CD4-positive, alpha-beta memory T cell (primary cell): ENCODE measurements around the gene CHST13. TPM values are rescaled to one million over a fixed set of nuclear protein-coding genes. Genes with fewer than 3 reads are reported as not detected.
A peak's percentile ranks its signal among the peaks of the same experiment; 100 is the strongest.

Experiments
- CTCF ChIA-PET: fragments of 350-600 bp; sonication (Branson Sonifier 250); formaldehyde crosslinking; loops from one replicate; lab custom pipeline; 2021; ENCODE audit warnings: inconsistent platforms; ENCODE audit not compliant: partially characterized antibody; lab: Charles Lee
- POLR2A ChIA-PET: fragments of 350-600 bp; sonication (Branson Sonifier 250); formaldehyde crosslinking; loops from one replicate; lab custom pipeline; 2021; ENCODE audit not compliant: partially characterized antibody; lab: Charles Lee
- DNase-seq, 5 donors: peaks; one replicate each; pipeline versions ENCODE4 v3.0.0 to v3.0.0-alpha.2; 2020 to 2022; ENCODE audit warnings: mixed read lengths in 1 of 5
- H3K27ac ChIP-seq: one replicate; pipeline ENCODE4 v1.7.0; 2013; ENCODE audit warnings: low read depth, low read length
- H3K27me3 ChIP-seq: 2 replicates; pipeline ENCODE4 v1.7.0; 2013; ENCODE audit warnings: mild to moderate bottlenecking, low read length, moderate library complexity; ENCODE audit not compliant: insufficient read depth
- H3K36me3 ChIP-seq: 2 replicates; pipeline ENCODE4 v1.7.0; 2013; ENCODE audit warnings: mild to moderate bottlenecking, low read length, moderate library complexity; ENCODE audit not compliant: insufficient read depth
- H3K4me1 ChIP-seq: 2 replicates; pipeline ENCODE4 v1.7.0; 2013; ENCODE audit warnings: mild to moderate bottlenecking, low read length, moderate library complexity; ENCODE audit not compliant: insufficient read depth
- H3K4me3 ChIP-seq, 2 donors: one replicate each; pipeline ENCODE4 v1.7.0; 2013; ENCODE audit warnings: low read length in 2 of 2, mild to moderate bottlenecking in 1 of 2
- H3K9me3 ChIP-seq, 2 donors: one replicate each; pipeline ENCODE4 v1.7.0; 2013; ENCODE audit warnings: low read length in 2 of 2, control low read depth in 1 of 2; ENCODE audit not compliant: control insufficient read depth in 1 of 2
- H3K27ac Mint-ChIP-seq, 7 donors: one replicate each; pipeline ENCODE4 v1.8.0; 2020 to 2021; ENCODE audit warnings: mixed read lengths in 7 of 7, mild to moderate bottlenecking in 6 of 7, inconsistent platforms in 3 of 7, moderate library complexity in 3 of 7
- H3K27me3 Mint-ChIP-seq, 2 donors: one replicate each; pipeline ENCODE4 v1.8.0; 2020 to 2021; ENCODE audit warnings: mixed read lengths in 2 of 2
- H3K36me3 Mint-ChIP-seq, 2 donors: one replicate each; pipeline ENCODE4 v1.8.0; 2020 to 2021; ENCODE audit warnings: mixed read lengths in 2 of 2, inconsistent platforms in 1 of 2, mild to moderate bottlenecking in 1 of 2
- H3K4me1 Mint-ChIP-seq, 4 donors: one replicate each; pipeline ENCODE4 v1.8.0; 2020 to 2021; ENCODE audit warnings: mixed read lengths in 4 of 4, mild to moderate bottlenecking in 1 of 4
- H3K4me3 Mint-ChIP-seq, 8 donors: one replicate each; pipeline ENCODE4 v1.8.0; 2020 to 2021; ENCODE audit warnings: mixed read lengths in 8 of 8, mild to moderate bottlenecking in 7 of 8, moderate library complexity in 6 of 8, inconsistent platforms in 3 of 8
- H3K9me3 Mint-ChIP-seq, 8 donors: one replicate each; pipeline ENCODE4 v1.8.0; 2020 to 2021; ENCODE audit warnings: mixed read lengths in 8 of 8, mild to moderate bottlenecking in 5 of 8, inconsistent platforms in 3 of 8, moderate library complexity in 1 of 8
- intact Hi-C: fragments of 100-400 bp; cut with micrococcal nuclease; formaldehyde crosslinking; loops from one replicate; pipeline ENCODE4 v1.15.1; 2023
- polyA plus RNA-seq, 2 donors: library from polyadenylated mRNA; unstranded; fragments of 300-500 nt; fragmentation: Illumina TruSeq; gene quantifications; one replicate each; pipeline ENCODE4 v1.2.3, GENCODE V29; 2021
- total RNA-seq, 2 experiments: library from RNA; stranded (reverse); gene quantifications; one replicate each; pipeline ENCODE4 v1.2.3, GENCODE V29; 2021

The CHST13 gene
- total and polyA plus RNA-seq, 4 experiments from 2014 or later: 0.23 to 0.42 TPM; not detected in 2

DNA sequence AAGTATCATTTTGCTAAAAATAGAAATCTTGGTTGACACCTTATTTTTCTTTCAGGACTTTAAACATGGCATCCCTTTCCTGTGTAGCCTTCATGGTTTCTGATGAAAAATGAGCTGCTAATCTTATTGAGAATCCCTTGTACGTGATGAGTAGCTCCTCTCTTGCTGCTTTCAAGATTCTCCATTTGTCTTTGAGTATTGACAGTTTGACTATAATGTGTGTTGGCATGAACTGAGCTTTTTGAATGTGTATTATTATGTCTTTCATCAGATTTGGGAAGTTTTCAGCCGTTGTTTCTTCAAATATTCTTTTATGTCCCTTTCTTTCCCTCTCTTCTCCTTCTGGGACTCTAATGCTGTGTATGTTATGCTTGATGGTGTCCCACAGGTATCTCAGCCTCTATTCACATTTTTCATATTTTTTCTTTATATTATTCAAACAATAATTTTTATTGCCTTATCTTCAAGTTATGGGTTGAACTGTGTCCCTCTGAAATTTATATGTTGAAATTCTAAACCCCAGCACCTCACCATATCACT, 38.9 kb downstream of the CHST13 start:
- CTCF ChIA-PET: no interaction called here

DNA sequence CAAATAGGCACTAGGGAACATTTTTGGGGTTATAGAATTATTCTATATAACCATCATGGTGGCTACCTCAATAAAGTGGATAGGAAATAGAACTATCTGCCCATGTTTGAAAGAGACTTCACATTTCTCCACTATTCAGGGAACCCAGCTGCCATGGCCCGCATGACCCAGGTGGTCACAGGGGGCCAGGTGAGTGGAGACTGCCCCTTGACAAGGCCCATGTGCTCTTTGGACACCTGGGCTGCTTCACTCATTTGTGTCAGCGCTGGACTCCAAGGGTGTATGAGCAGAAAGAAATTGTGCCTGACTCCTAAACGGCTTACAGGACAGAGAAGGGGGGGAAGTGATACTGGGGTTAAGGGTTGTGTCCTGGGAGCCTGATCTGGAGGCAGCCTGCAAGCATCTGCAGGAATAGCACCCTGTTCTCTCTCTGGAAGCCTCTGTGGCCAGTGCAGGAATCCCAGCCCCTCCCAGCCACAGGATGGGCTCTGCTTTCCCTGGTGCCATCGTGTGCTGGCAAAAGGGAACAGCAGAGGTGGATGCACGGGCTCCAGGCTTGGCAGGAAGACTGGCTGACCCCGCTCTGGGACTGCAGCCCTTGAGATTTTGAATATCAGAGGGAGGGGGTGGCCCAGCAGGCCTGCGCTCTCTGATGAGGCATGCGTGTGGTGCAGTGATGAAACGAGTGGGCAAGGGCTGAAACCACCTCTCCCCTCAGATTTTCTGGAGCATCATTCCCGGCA, 43.9 kb downstream of the CHST13 start:
- Histone ChIP-seq H3K4me3 (no peak overlapping the region), H3K27me3 (no peaks in the 10 kb centered on the region), H3K27ac (no peak overlapping the region), H3K36me3 (no peaks in the 10 kb centered on the region), H3K4me1 (no peaks in the 10 kb centered on the region), H3K9me3 (no peaks in the 10 kb centered on the region)
- CTCF ChIA-PET: no interaction called here
- POLR2A ChIA-PET: no interaction called here
- no peaks in the 10 kb centered on the region for H3K36me3 Mint-ChIP-seq
- intact Hi-C loops: no loop called here
- H3K27me3 Mint-ChIP-seq: peaks cover 13 to 20% of the 10 kb centered on the region in 2 donors
- H3K9me3 Mint-ChIP-seq: peaks cover 0 to 8% (median 2%) of the 10 kb centered on the region in 8 donors
- H3K4me1 Mint-ChIP-seq: no peaks in the 10 kb centered on the region
- H3K27ac Mint-ChIP-seq: no peak overlapping the region
- no peak overlapping the region for H3K4me3 Mint-ChIP-seq
- no peak for DNase-seq

More for the DNA sequence above, 38.9 kb downstream of the CHST13 start:
- Histone ChIP-seq H3K27ac (no peak overlapping the region), H3K9me3 (no peaks in the 10 kb centered on the region), H3K27me3 (no peaks in the 10 kb centered on the region), H3K4me3 (no peak overlapping the region), H3K36me3 (no peaks in the 10 kb centered on the region), H3K4me1 (no peaks in the 10 kb centered on the region)
- H3K27ac Mint-ChIP-seq: no peak overlapping the region
- peaks cover 11 to 20% of the 10 kb centered on the region in 2 donors for H3K27me3 Mint-ChIP-seq
- H3K36me3 Mint-ChIP-seq: no peaks in the 10 kb centered on the region
- no peaks in the 10 kb centered on the region for H3K4me1 Mint-ChIP-seq
- no peak for DNase-seq
- intact Hi-C loops: no loop called here
- POLR2A ChIA-PET: no interaction called here
- H3K4me3 Mint-ChIP-seq: no peak overlapping the region
- peaks cover 2 to 22% (median 9%) of the 10 kb centered on the region in 8 donors for H3K9me3 Mint-ChIP-seq

DNA sequence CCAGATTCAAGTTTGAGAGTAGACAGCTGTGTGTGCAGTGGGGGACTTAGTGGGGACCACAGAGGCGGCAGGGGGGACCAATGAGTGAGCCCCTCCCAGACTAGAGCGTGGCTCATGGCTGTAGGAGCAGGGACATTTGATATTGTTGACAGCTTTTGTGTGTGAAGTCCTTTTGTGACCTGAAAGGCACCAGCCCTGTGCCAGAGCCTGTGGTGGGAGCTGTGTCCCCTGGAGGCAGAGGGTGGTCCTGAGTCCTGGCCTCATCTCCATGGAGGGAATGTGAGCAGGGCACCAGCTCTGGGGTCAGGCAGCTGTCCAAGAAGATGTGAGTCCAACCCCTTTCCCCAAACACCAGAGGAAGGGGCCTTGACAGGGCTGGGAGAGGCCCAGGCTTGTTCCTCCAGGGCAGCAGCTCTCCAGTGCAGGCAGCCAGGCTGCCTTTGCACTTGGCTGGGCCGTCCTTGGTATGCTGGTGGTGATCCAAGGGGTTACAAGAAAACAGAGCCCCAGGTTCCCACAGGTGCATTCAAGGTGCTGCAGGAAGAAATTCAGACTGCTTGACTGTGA, 44.9 kb downstream of the CHST13 start:
- Histone ChIP-seq H3K36me3 (no peaks in the 10 kb centered on the region), H3K27me3 (no peaks in the 10 kb centered on the region), H3K9me3 (no peaks in the 10 kb centered on the region), H3K4me3 (no peak overlapping the region), H3K27ac (no peak overlapping the region), H3K4me1 (no peaks in the 10 kb centered on the region)
- DNase-seq: no peak
- Mint-ChIP-seq H3K27me3 (peaks cover 12 to 22% of the 10 kb centered on the region in 2 donors), H3K27ac (peak overlapping the region in 1 of 7 donors; percentile 75), H3K4me3 (no peak overlapping the region), H3K36me3 (no peaks in the 10 kb centered on the region), H3K9me3 (peaks cover 0 to 5% (median 0%) of the 10 kb centered on the region in 8 donors), H3K4me1 (no peaks in the 10 kb centered on the region)
- intact Hi-C loops: no loop called here
- ChIA-PET POLR2A (no interaction called here), CTCF (no interaction called here)

DNA sequence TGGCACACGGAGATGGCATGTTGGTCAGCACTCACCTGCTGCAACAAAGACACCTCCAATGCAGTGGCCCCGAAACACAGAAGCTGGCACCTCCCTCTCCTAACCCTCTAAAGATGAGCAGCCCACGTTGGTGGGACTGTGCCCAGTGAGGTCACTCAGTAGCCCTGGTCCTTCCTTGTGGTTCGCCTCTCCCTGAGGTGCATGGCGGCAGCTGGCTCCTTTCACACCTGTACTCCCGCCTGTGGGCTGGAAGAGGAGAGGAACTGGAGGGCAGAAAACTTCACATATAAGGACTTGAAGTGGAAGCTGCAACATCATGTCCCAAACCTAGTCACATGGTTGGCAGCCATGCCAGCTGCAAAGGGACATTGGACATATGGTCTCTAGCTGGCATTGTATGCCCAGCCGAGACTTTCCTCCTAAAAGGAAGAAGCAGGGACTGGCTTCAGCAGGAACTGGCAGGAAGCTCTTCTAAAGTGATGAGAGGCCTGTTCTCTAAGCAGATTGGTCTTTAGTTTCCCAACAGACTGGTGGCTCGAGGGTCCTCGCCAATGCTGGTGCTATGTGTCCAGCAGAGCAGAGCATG, 45.5 kb downstream of the CHST13 start:
- H3K9me3 ChIP-seq: no peaks in the 10 kb centered on the region
- DNase-seq: no peak
- H3K27me3 ChIP-seq: no peaks in the 10 kb centered on the region
- no peaks in the 10 kb centered on the region for H3K4me1 ChIP-seq
- POLR2A ChIA-PET: no interaction called here
- H3K27ac ChIP-seq: no peak overlapping the region
- H3K36me3 ChIP-seq: no peaks in the 10 kb centered on the region
- H3K4me3 Mint-ChIP-seq: no peak overlapping the region
- no peak overlapping the region for H3K27ac Mint-ChIP-seq
- H3K4me3 ChIP-seq: no peak overlapping the region
- H3K27me3 Mint-ChIP-seq: peaks cover 12 to 22% of the 10 kb centered on the region in 2 donors
- no peaks in the 10 kb centered on the region for H3K36me3 Mint-ChIP-seq
- H3K9me3 Mint-ChIP-seq: peaks cover 0 to 5% (median 0%) of the 10 kb centered on the region in 8 donors
- intact Hi-C loops: no loop called here
- CTCF ChIA-PET: no interaction called here
- H3K4me1 Mint-ChIP-seq: no peaks in the 10 kb centered on the region

DNA sequence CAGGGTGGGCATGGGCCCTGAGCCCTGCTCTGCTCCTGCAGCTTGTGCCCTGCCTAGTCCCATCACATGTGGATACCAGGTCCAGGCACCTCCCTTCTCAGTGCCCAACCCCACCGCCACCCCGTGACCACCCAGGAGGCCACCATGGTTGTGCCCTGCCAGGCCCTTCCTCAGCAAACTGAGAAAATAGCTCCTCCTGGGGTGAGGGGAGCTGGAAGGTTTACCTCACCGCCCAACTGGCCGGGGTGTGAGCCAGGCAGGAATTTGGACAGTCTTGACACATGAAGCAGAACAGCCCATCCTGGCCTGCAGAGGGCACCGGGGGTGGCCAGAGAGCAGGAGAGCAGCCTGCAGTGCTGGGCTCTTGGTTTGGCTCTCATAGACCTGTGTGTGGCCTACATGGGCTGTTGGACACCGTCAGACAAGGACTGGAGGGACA, 46.2 kb downstream of the CHST13 start:
- no peak overlapping the region for H3K4me3 ChIP-seq
- H3K9me3 Mint-ChIP-seq: peaks cover 0 to 2% (median 0%) of the 10 kb centered on the region in 8 donors
- H3K36me3 ChIP-seq: no peaks in the 10 kb centered on the region
- intact Hi-C loops: no loop called here
- no peaks in the 10 kb centered on the region for H3K36me3 Mint-ChIP-seq
- H3K27me3 Mint-ChIP-seq: peaks cover 13 to 23% of the 10 kb centered on the region in 2 donors
- no peak overlapping the region for H3K27ac Mint-ChIP-seq
- no peak overlapping the region for H3K27ac ChIP-seq
- no peaks in the 10 kb centered on the region for H3K9me3 ChIP-seq
- ChIA-PET POLR2A (no interaction called here), CTCF (no interaction called here)
- H3K4me1 ChIP-seq: no peaks in the 10 kb centered on the region
- no peak for DNase-seq
- H3K4me3 Mint-ChIP-seq: no peak overlapping the region
- H3K27me3 ChIP-seq: peaks cover 2% of the 10 kb centered on the region
- H3K4me1 Mint-ChIP-seq: no peaks in the 10 kb centered on the region

DNA sequence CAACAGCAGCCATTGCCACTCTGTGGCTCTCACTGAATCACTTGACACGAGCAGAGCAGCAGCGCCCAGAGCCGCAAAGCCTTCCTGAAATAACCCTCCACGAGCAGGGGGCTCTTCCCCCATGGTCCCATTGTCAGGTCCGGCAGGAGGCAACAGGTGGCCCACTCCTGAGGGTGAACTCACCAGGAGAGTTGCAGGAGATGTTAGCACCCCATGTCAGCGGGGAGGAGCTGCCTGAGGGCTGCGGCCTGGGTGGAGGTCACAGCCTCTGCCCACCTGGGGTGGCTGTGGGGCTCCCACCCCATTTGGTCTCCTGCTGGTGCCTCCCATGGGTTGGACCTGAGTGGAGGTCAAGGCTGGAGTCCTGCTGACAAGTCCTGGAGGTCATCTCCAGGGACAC, 47.1 kb downstream of the CHST13 start:
- Mint-ChIP-seq H3K27me3 (peaks cover 11 to 20% of the 10 kb centered on the region in 2 donors), H3K9me3 (peaks cover 0 to 2% (median 0%) of the 10 kb centered on the region in 8 donors), H3K27ac (no peak overlapping the region), H3K36me3 (no peaks in the 10 kb centered on the region), H3K4me1 (no peaks in the 10 kb centered on the region), H3K4me3 (no peak overlapping the region)
- intact Hi-C loops: no loop called here
- H3K27me3 ChIP-seq: peaks cover 3% of the 10 kb centered on the region
- no peak overlapping the region for H3K4me3 ChIP-seq
- no peak overlapping the region for H3K27ac ChIP-seq
- no peaks in the 10 kb centered on the region for H3K36me3 ChIP-seq
- ChIA-PET POLR2A (no interaction called here), CTCF (interaction anchor here (0.8 kb wide), 1 partner anchor 48 kb away, joined by 4 read pairs; no protein-coding TSS in a partner anchor)
- H3K9me3 ChIP-seq: no peaks in the 10 kb centered on the region
- no peaks in the 10 kb centered on the region for H3K4me1 ChIP-seq
- no peak for DNase-seq

DNA sequence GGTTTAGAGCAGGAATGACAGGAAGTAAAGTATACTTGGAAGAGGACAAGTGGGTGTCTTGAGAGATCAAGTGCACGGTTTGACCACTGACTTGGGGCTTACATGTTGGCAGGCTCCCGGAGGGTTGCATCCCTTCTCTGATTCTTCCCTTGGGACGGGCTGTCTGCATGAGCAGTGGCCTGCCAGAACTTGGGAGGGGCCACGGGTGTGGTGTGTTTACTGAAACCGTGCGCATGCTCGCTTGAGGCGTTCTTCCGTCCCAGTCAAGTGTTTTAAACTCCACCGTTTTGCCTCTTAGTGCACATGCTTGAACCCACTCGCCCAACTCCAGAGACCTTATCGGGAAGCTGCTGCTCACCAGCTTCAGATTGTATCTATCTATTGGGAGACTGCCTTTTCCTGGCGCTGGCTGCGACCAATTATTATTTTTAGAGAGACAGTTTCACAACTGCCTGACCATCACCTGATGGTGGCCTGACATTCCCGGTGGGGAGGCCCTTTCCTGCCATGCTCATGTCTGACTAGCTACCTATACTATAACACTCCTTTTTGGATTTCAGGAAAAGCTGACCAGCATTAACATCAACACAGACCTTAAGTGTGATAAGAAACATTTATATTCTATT, 49.6 kb downstream of the CHST13 start:
- Mint-ChIP-seq H3K27me3 (peaks cover 10 to 11% of the 10 kb centered on the region in 2 donors), H3K36me3 (no peaks in the 10 kb centered on the region), H3K4me1 (no peaks in the 10 kb centered on the region), H3K27ac (no peak overlapping the region), H3K9me3 (no peaks in the 10 kb centered on the region), H3K4me3 (no peak overlapping the region)
- Histone ChIP-seq H3K27me3 (peaks cover 3% of the 10 kb centered on the region), H3K9me3 (no peaks in the 10 kb centered on the region), H3K36me3 (no peaks in the 10 kb centered on the region), H3K4me3 (no peak overlapping the region), H3K4me1 (no peaks in the 10 kb centered on the region), H3K27ac (no peak overlapping the region)
- no peak for DNase-seq
- intact Hi-C loops: no loop called here
- CTCF ChIA-PET: no interaction called here
- POLR2A ChIA-PET: no interaction called here
